Naive thymus-derived CD4-positive, alpha-beta T cell (primary cell): ENCODE data around the gene AKAP6. TPM values are rescaled to one million over a fixed set of nuclear protein-coding genes. Genes with fewer than 3 reads are reported as not detected.
A peak's percentile ranks its signal among the peaks of the same experiment; 100 is the strongest.
"Not testable (repeated sequence)": the region's sequence is repeated elsewhere in the genome, so short reads cannot be mapped to it uniquely, and the experiment has no call there.

Experiments used
- ATAC-seq: fragments of 150-1000 bp; cut with Tn5 transposase; 2 replicates; pipeline ENCODE4 v1.10.0; 2021; ENCODE audit warnings: mild to moderate bottlenecking, moderate library complexity
- CTCF ChIA-PET: fragments of 350-600 bp; sonication (Branson Sonifier 250); formaldehyde crosslinking; loops from one replicate; lab custom pipeline; 2021; ENCODE audit warnings: antibody characterized with exemption; lab: Charles Lee
- POLR2A ChIA-PET: fragments of 350-600 bp; sonication (Branson Sonifier 250); formaldehyde crosslinking; loops from one replicate; lab custom pipeline; 2021; ENCODE audit warnings: antibody characterized with exemption, inconsistent platforms; lab: Charles Lee
- DNase-seq, 9 donors: peaks; one replicate each; pipeline versions ENCODE4 v3.0.0 to v3.0.0-alpha.2; 2020 to 2022; ENCODE audit warnings: mixed read lengths in 1 of 9
- H3K27ac ChIP-seq: one replicate; pipeline ENCODE4 v1.7.0; 2013; ENCODE audit warnings: mild to moderate bottlenecking, low read depth, low read length, moderate library complexity
- H3K27me3 ChIP-seq, 2 donors: one replicate each; pipeline ENCODE4 v1.7.0; 2013; ENCODE audit warnings: low read length in 2 of 2, mild to moderate bottlenecking in 2 of 2, moderate library complexity in 2 of 2; ENCODE audit not compliant: control insufficient read depth in 2 of 2, insufficient read depth in 2 of 2
- H3K36me3 ChIP-seq, 3 experiments: 1 replicate in 2 of 3; 2 replicates in 1 of 3; pipeline ENCODE4 v1.7.0; 2013; ENCODE audit warnings: low read length in 3 of 3, mild to moderate bottlenecking in 3 of 3, moderate library complexity in 1 of 3; ENCODE audit not compliant: insufficient read depth in 3 of 3, control insufficient read depth in 2 of 3
- H3K4me1 ChIP-seq, 2 donors: one replicate each; pipeline ENCODE4 v1.7.0; 2013; ENCODE audit warnings: low read length in 2 of 2, mild to moderate bottlenecking in 2 of 2, moderate library complexity in 1 of 2; ENCODE audit not compliant: control insufficient read depth in 2 of 2, insufficient read depth in 2 of 2
- H3K4me3 ChIP-seq: 2 replicates; pipeline ENCODE4 v1.7.0; 2013; ENCODE audit warnings: mild to moderate bottlenecking, low read length
- H3K9me3 ChIP-seq, 3 experiments: 1 replicate in 2 of 3; 2 replicates in 1 of 3; pipeline ENCODE4 v1.7.0; 2013; ENCODE audit warnings: low read length in 3 of 3; ENCODE audit not compliant: control insufficient read depth in 2 of 3
- H3K27ac Mint-ChIP-seq, 9 donors: one replicate each; pipeline ENCODE4 v1.8.0; 2020 to 2022; ENCODE audit warnings: mixed read lengths in 9 of 9, mild to moderate bottlenecking in 8 of 9, moderate library complexity in 5 of 9, inconsistent platforms in 2 of 9
- H3K27me3 Mint-ChIP-seq, 5 donors: one replicate each; pipeline ENCODE4 v1.8.0; 2021 to 2022; ENCODE audit warnings: mixed read lengths in 5 of 5, mild to moderate bottlenecking in 1 of 5
- H3K36me3 Mint-ChIP-seq, 5 donors: one replicate each; pipeline ENCODE4 v1.8.0; 2020 to 2022; ENCODE audit warnings: mixed read lengths in 5 of 5, mild to moderate bottlenecking in 3 of 5, inconsistent platforms in 1 of 5
- H3K4me1 Mint-ChIP-seq, 7 donors: one replicate each; pipeline ENCODE4 v1.8.0; 2020 to 2022; ENCODE audit warnings: mixed read lengths in 7 of 7, mild to moderate bottlenecking in 3 of 7, inconsistent platforms in 1 of 7
- H3K4me3 Mint-ChIP-seq, 10 donors: one replicate each; pipeline ENCODE4 v1.8.0; 2020 to 2022; ENCODE audit warnings: mild to moderate bottlenecking in 10 of 10, mixed read lengths in 10 of 10, moderate library complexity in 6 of 10, inconsistent platforms in 2 of 10
- H3K9me3 Mint-ChIP-seq, 11 donors: one replicate each; pipeline ENCODE4 v1.8.0; 2020 to 2022; ENCODE audit warnings: mixed read lengths in 11 of 11, mild to moderate bottlenecking in 4 of 11, inconsistent platforms in 1 of 11, moderate library complexity in 1 of 11
- intact Hi-C, 2 donors: fragments of 100-400 bp; cut with micrococcal nuclease; formaldehyde crosslinking; loops; one replicate each; pipeline ENCODE4 v1.15.1; 2023
- polyA plus RNA-seq, 2 donors: library from polyadenylated mRNA; unstranded; fragments of 300-500 nt; fragmentation: Illumina TruSeq; gene quantifications; one replicate each; pipeline ENCODE4 v1.2.3, GENCODE V29; 2021
- total RNA-seq, 6 experiments: library from RNA in 5 of 6; stranded (reverse) in 5 of 6; gene quantifications; 1 replicate in 5 of 6; 2 replicates in 1 of 6; pipeline ENCODE4 v1.2.3 and lab custom pipeline; 2021 to 2026

AKAP6 gene
- total and polyA plus RNA-seq, 7 experiments from 2014 or later, result 0.29 to 7.9 (median 4.1) TPM

DNA sequence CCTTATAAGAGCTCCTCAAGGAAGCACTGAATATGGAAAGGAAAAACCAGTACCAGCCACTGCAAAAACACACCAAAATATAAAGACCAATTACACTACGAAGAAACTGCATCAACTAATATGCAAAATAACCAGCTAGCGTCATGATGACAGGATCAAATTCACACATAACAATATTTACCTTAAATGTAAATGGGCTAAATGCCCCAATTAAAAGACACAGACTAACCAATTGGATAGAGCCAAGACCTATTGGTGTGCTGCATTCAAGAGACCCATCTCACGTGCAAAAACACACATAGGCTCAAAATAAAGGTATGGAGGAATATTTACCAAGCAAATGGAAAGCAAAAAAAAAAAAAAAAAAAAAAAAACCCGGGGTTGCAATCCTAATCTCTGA, 133.5 kb downstream of the AKAP6 start:
- H3K9me3 ChIP-seq, CTCF ChIA-PET, H3K36me3 ChIP-seq, H3K27me3 ChIP-seq, H3K27ac ChIP-seq, ATAC-seq, POLR2A ChIA-PET, H3K4me3 ChIP-seq, H3K27ac Mint-ChIP-seq, H3K4me1 Mint-ChIP-seq, DNase-seq, H3K4me3 Mint-ChIP-seq, intact Hi-C loops, H3K4me1 ChIP-seq: not testable (repeated sequence)
- Mint-ChIP-seq H3K27me3 (peaks cover under 1 to 24% (median 18%) of the 10 kb centered on the region in 5 donors), H3K36me3 (peaks cover 0 to 16% (median 15%) of the 10 kb centered on the region in 5 donors), H3K9me3 (peaks cover 6 to 69% (median 26%) of the 10 kb centered on the region in 11 donors)

DNA sequence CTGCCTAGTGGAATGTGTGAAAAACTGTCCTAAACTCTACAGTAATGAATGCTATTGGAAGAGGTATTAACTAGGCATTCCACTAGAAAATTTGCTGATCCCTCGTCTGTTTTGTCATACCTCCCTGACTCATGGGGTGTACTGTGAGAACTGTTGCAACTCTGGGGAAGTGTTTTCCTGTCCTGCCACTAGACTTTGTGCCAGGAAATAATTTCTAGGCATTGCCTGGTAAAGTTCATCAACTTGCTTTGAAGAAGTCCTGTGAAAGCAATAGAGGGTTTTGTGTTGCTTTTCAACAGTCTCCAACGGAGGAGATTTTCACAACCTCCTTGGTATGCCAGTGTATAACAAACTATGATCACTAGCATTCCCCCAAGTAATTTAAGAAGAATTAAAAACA, 139.9 kb downstream of the AKAP6 start:
- Histone ChIP-seq H3K27ac (no peak overlapping the region), H3K4me1 (no peaks in the 10 kb centered on the region), H3K4me3 (no peak overlapping the region), H3K27me3 (no peaks in the 10 kb centered on the region), H3K36me3 (no peaks in the 10 kb centered on the region), H3K9me3 (no peaks in the 10 kb centered on the region)
- CTCF ChIA-PET, result no interaction called here
- Mint-ChIP-seq H3K9me3 (peaks cover 0 to 22% (median 5%) of the 10 kb centered on the region in 11 donors), H3K27me3 (peaks cover 0 to 8% (median 0%) of the 10 kb centered on the region in 5 donors), H3K27ac (no peak overlapping the region), H3K4me1 (no peaks in the 10 kb centered on the region), H3K36me3 (no peaks in the 10 kb centered on the region), H3K4me3 (no peak overlapping the region)
- intact Hi-C loops, result loop anchor here (1.0 to 5.0 kb wide), 4 partner anchors 214 to 543 kb away; no protein-coding TSS in a partner anchor
- ATAC-seq (no peak), DNase-seq (no peak)
- POLR2A ChIA-PET, result no interaction called here

DNA sequence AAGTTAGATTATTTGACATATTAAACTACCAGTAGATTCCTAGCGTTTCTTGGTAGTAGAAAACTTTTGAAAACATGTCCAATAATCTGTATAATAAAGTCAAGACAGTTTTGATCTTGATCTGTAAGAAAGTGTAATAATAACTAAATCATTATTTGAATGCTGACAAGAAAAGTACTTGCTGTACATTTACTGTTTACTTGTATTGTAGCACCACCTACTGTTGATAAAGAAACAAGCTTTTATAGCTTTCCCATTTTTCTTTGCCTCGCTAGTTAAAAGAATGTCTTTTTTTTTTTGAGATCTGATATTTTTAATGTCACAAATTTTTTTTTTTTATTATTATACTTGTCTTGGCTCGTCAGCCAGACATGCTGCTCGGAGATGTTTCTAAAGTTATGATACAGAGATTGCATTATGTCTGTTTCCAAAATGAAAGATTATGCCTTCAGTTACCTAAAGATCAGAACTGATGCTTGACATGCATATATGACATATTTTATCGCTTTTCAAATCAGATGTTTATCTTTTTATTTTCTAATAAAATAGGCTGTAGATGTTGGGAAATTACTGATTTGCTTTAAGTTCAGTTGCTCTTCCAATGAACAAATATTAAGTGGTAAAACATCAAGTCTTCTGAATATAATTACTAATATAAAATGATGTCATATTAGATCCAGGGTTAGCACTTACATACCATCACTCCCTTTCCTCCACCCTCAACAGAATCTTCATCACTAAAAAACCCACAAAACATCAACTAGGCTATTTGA, 140.5 kb downstream of the AKAP6 start:
- H3K9me3 Mint-ChIP-seq, result peaks cover 0 to 16% (median 5%) of the 10 kb centered on the region in 11 donors
- H3K36me3 Mint-ChIP-seq, result no peaks in the 10 kb centered on the region
- POLR2A ChIA-PET, result no interaction called here
- Histone ChIP-seq H3K4me3 (no peak overlapping the region), H3K27me3 (no peaks in the 10 kb centered on the region), H3K9me3 (no peaks in the 10 kb centered on the region), H3K36me3 (no peaks in the 10 kb centered on the region), H3K27ac (no peak overlapping the region), H3K4me1 (no peaks in the 10 kb centered on the region)
- H3K4me3 Mint-ChIP-seq, result no peak overlapping the region
- peak in 3 of 9 donors; percentile 1 to 4 (median 3) for DNase-seq
- ATAC-seq, result no peak
- H3K27me3 Mint-ChIP-seq, result peaks cover 0 to 8% (median 0%) of the 10 kb centered on the region in 5 donors
- H3K4me1 Mint-ChIP-seq, result no peaks in the 10 kb centered on the region
- intact Hi-C loops, result loop anchor here (1.0 to 5.0 kb wide), 4 partner anchors 215 to 543 kb away; no protein-coding TSS in a partner anchor
- H3K27ac Mint-ChIP-seq, result no peak overlapping the region
- CTCF ChIA-PET, result no interaction called here

DNA sequence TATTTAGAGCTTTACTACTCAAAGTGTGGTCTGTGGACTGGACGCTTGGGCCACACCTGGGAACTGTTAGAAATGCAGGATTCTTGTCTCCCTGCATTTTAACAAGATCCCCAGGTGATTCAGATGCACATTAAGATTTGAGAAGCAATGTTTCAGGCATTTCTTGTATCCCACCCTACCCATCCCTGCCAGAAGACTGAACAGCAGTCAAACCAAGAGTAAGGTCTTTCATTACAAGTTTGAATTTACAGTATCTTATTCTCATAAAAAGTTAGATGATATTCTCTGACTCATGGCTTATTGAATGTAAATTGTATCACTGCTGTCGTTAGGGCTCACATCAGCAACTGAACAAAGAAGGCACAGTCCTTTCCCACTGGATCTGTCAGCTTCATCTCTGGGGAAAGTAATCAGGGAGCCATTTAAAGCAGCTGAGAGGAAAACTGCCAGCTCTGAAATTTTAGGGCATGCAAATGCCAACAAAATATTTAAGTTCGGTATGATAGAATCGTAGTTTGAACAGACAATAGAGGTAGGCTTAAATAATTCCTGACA, 141.1 kb downstream of the AKAP6 start:
- Histone ChIP-seq H3K4me3 (no peak overlapping the region), H3K36me3 (no peaks in the 10 kb centered on the region), H3K4me1 (no peaks in the 10 kb centered on the region), H3K27me3 (no peaks in the 10 kb centered on the region), H3K9me3 (no peaks in the 10 kb centered on the region), H3K27ac (no peak overlapping the region)
- H3K4me3 Mint-ChIP-seq, result no peak overlapping the region
- intact Hi-C loops, result no loop called here
- peaks cover 0 to 8% (median 0%) of the 10 kb centered on the region in 5 donors for H3K27me3 Mint-ChIP-seq
- no peaks in the 10 kb centered on the region for H3K36me3 Mint-ChIP-seq
- ChIA-PET POLR2A (no interaction called here), CTCF (no interaction called here)
- H3K4me1 Mint-ChIP-seq, result no peaks in the 10 kb centered on the region
- peaks cover 0 to 9% (median 1%) of the 10 kb centered on the region in 11 donors for H3K9me3 Mint-ChIP-seq
- no peak for ATAC-seq
- H3K27ac Mint-ChIP-seq, result no peak overlapping the region
- DNase-seq, result no peak

DNA sequence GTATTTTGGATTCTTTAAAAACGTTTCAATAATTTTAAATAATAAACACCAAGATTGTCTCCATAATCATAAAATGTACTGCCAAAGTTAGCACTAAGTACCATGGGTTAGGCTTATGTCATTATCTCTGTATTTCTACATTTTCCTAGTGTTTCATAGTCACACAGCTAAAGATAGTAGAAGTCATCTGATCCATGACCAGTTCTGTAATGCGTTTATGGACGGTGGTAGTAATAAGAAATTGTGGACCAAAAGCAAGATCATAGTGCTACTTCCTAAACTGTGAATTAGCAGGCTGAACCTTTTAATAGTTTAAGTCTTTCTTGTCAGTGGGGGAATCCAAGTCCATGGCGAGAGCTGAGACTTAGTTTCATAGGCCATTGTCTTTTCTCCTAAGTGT, 142.1 kb downstream of the AKAP6 start:
- H3K9me3 Mint-ChIP-seq, result peaks cover 0 to 1% (median 0%) of the 10 kb centered on the region in 11 donors

DNA sequence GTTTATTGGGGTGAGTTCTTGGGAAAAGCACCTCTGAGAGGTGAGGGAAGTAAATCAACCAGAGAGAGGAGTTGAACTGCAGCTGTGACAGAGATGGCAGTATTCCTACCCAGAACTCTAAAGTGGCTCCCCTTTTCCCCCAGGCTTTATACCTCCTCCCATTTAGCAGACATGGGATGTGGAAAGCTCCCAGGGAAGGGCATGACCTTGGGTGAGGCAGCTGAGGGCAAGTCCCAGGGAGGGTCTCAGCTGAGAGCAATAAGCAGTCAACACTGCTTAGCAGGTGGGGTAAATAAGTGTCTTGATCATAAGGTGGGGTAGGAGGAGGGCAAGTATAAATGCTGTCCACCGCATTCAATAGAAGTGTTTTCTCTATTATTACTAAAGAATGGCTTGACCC, 143.0 kb downstream of the AKAP6 start:
- intact Hi-C loops, result no loop called here
- no peak for DNase-seq
- ATAC-seq, result no peak
- ChIA-PET POLR2A (no interaction called here), CTCF (no interaction called here)
- H3K36me3 ChIP-seq, result no peaks in the 10 kb centered on the region
- no peaks in the 10 kb centered on the region for H3K9me3 ChIP-seq
- Mint-ChIP-seq H3K27me3 (peaks cover 0 to 8% (median 0%) of the 10 kb centered on the region in 5 donors), H3K4me1 (no peaks in the 10 kb centered on the region), H3K4me3 (no peak overlapping the region), H3K9me3 (peaks cover 0 to 1% (median 0%) of the 10 kb centered on the region in 11 donors), H3K27ac (no peak overlapping the region), H3K36me3 (no peaks in the 10 kb centered on the region)
- H3K4me3 ChIP-seq, result no peak overlapping the region
- no peaks in the 10 kb centered on the region for H3K27me3 ChIP-seq
- H3K4me1 ChIP-seq, result no peaks in the 10 kb centered on the region
- no peak overlapping the region for H3K27ac ChIP-seq

More for the DNA sequence above, 142.1 kb downstream of the AKAP6 start:
- H3K27me3 Mint-ChIP-seq, result peaks cover 0 to 8% (median 0%) of the 10 kb centered on the region in 5 donors
- H3K36me3 Mint-ChIP-seq, result no peaks in the 10 kb centered on the region
- H3K4me3 Mint-ChIP-seq, result no peak overlapping the region
- no peaks in the 10 kb centered on the region for H3K4me1 Mint-ChIP-seq
- no peaks in the 10 kb centered on the region for H3K9me3 ChIP-seq
- H3K27ac ChIP-seq, result no peak overlapping the region
- ChIA-PET POLR2A (no interaction called here), CTCF (no interaction called here)
- no peak overlapping the region for H3K4me3 ChIP-seq
- intact Hi-C loops, result no loop called here
- ATAC-seq (no peak), DNase-seq (no peak)
- H3K27me3 ChIP-seq, result no peaks in the 10 kb centered on the region
- H3K4me1 ChIP-seq, result no peaks in the 10 kb centered on the region
- no peaks in the 10 kb centered on the region for H3K36me3 ChIP-seq
- no peak overlapping the region for H3K27ac Mint-ChIP-seq
